ENCODE measurements around the gene TBC1D32.
"Not testable (repeated sequence)": the region's sequence is repeated elsewhere in the genome, so short reads cannot be mapped to it uniquely, and the experiment has no call there.

TBC1D32 gene

DNA sequence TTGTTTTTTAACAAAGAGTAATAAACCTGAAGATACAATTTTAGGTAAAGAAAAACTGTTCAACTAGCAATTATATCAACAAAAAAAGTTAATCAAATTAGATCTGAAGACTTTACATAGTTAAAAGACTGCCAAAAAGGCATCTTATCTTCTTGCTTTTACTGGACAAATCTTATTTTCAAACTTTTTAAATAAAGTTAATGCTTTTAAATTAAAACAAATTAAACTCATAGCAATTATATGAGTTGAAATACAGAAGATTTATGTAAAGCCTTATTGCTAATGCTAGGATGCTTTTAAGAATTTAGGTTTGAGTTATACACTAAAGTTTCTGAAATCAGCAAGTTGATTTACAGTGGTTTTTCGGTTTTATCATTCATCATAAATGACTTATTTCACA lies 227.3 kb downstream of the TBC1D32 start:
- DNase-seq = no peak

DNA sequence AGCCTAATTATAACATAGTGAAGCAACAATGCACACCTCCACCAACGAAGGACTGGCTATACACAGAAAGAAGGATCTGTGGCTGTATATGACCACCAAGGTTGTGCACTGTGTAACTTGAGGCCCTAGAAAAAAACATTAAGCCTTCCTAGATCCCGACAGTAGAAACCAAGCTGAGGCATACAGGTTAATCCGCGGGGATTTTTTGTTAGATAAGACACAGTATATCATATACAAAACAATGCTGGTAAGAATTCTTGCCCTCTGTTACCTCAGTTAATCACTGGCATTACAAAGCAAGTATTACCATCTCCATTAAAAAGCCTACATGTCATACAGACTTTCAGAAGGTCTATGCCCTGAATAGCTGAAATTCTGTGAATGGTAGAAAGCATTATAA lies 228.8 kb downstream of the TBC1D32 start:
- no peak for DNase-seq

DNA sequence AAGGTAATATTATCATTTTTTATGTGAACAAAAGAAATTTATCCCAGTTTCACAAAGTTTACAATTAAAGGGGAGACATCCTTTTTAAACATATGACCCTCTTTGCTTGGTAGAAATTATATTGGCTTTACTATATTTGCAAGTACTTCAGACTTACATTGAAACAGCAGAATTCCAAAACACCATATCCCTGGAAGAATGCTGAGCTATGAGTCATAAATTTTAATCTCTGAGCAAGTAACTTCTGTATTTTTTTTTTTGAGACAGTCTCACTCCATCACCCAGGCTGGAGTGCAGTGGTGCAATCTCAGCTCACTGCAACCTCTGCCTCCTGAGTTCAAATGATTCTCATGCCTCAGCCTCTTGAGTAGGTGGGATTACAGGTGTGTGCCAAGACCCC lies 240.4 kb downstream of the TBC1D32 start:
- DNase-seq = no peak

DNA sequence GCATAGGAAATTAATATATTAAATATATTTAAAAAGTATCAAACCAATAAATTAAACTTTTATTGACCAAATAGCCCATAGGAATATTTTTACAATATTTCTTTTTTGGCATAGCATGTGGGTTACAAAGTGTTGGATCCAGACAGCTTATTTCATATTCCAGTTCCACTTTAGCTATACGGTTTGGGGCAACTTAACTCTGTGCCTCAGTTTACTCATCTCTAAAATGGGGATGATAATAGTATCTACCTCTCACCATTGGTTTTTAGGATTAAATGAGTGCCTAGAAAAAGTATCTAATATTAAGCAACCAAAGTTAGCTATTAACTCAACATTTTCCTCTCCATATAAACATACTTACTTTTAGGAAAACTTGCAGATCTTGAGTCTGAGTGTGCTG lies 243.8 kb downstream of the TBC1D32 start:
- no peak for DNase-seq

DNA sequence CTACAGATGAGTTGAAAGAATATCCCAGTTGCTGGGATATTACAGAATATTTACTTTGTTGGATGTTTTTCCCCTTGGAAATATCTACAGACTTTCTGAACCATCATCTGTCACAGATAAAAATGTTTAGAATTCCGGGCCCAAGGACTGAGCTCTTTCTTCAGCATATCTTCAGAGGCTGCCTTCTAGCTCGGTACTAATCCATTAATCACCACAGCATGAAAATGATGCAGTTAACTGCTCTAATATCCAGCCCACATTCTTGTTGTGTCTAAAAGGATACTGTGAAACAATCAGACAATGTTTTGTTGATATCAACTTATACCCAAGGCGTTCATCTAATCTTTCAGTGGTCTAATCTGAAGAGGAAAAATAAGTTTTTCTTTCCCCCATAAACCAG lies 247.4 kb downstream of the TBC1D32 start:
- no peak for DNase-seq

DNA sequence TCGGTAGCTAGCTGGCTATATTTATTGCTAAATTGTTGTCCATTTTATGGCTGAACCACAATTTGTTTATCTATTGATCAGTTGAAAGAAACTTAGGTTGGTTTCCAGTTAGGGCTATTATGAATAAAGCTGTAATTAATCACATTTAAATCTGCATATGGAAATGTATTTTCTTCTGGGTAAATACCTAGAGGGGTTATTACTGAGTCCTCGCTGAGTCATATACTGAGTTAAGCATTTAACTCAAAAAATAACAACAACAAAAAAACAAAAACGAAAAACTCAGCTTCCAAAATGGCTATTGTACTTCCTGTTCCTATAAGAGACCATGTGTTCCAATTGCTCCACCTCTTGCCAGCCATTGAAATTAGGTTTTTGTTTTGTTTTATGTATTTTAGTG lies 258.2 kb downstream of the TBC1D32 start:
- no peak for DNase-seq

DNA sequence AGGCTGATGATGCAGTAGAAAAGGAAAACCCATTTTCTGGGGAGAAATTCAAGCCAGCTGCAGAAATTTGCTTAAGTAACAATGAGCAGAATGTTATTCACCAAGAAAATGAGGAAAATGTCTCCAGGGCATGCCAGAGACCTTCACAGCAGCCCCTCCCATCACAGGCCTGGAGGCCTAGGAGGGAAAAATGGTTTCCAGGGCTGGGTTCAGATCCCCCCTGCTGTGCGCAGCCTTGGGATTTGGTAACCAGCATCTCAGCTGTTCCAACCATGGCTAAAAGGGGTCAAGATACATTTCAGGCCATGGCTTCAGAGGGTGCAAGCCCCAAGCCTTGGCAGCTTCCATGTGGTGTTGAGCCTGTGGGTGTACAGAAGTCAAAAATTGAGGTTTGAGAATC lies 265.5 kb downstream of the TBC1D32 start:
- not testable (repeated sequence) for DNase-seq

DNA sequence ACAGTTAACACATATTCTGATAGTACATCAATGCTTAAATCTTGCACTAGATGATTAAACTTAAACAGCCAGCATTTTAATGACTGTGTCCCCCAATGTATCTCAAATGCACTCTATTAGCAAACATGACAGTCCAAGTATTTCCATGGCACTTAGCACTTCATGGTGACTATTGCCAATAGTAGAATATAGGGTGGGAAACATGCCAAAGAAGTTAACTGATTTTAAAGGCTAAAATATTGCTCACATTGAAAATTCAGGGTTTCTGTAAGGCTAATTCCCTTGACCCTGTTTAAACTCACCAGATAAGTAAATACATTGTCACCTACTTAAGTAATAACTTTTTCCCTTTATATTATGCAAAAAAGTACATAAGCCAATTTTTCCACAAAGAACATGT lies 266.9 kb downstream of the TBC1D32 start:
- no peak for DNase-seq

DNA sequence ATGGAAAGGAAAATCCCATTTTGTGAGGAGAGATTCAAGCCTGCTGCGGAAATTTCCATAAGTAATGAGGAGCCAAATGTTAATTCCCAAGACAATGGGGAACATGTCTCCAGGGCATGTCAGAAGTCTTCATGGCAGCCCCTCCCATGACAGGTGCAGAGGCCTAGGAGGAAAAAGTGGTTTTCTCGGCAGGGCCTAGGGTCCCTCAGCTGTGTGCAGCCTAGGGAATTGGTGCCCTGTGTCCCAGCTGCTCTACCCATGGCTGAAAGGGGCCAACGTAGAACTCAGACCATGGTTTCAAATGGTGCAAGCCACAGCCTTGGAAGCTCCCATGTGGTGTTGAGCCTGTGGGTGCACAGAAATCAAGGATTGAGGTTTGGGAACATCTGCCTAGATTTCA lies 269.9 kb downstream of the TBC1D32 start:
- no peak for DNase-seq

DNA sequence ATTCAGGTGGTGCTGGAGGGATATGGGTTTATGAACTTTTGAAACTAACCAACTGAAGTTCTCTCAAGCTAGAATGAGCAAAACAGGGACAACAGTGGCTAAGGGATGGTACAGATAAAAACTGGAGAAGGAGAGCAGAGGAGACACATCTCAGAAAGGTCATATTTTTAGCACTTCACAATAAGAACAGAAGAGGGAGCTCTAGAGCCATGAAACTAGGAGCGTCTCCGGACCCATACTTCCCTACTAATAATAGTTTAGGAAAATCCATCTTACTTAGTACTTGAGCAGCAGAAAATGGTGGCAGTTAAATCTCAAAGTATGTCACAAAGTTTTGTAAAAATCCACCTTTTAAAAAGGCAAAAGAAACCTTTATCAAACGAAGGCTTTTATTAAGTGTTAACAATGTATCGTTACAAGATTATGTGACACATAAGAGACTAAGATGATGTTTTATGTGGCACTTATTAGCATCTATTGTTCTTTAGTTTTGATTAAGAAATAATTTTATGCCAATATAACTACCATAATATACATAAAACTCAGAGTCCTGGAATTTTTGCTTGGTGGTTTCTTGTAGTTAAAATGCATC lies 278.6 kb downstream of the TBC1D32 start:
- DNase-seq = no peak

DNA sequence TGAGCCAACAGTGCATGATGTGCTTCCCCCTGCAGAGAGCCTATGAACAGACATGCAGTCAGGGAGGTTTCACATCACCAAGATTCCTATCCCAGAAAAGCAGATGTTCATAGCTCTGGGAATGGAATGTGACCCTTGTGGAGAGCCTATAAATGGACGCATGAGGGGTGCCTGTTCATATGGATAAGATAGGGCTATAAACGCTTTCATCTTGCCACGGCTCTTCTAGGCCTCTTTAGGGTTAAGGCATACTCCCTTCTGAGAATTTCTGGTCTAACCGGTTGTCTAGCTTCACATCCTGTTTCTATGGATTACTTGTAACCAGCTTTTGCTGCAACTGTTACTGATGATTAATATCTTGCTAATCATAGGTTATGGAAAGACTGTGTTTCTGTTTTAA lies 285.7 kb downstream of the TBC1D32 start:
- DNase-seq = not testable (repeated sequence)

DNA sequence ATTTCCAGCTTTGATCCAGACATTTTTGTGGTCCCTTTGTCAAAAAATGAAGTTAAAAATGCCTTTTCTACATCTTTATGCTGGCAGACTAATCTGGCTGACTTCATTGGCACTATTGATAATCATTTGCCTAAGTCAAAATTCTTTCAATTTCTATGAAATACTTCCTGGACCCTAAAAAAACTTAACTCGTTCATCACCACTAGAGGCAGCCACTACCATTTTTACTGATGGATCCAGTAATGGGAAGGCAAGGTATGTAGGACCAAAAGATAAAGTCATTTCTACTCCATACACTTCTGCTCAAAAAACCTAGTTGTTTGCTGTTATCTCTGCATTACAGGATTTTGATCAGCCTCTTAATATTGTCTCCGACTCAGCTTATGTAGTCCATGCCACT lies 289.4 kb downstream of the TBC1D32 start:
- not testable (repeated sequence) for DNase-seq

DNA sequence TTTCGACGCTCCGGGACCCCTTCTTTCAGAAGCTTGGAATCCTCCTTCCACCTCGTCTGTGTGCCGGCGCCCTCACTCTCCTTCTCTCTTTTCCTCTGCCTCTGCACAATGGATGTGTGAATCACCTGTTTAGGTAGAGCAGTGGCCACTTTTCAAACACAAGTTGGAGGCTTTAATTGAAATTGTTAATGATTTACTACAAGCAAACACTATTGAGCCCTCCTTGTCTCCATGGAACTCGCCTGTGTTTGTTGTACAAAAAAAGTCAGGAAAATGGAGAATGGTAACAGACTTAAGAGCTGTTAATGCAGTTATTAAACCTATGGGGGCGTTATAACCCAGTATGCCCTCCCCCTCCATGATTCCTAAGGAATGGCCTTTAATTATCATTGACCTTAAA lies 290.6 kb downstream of the TBC1D32 start:
- not testable (repeated sequence) for DNase-seq

DNA sequence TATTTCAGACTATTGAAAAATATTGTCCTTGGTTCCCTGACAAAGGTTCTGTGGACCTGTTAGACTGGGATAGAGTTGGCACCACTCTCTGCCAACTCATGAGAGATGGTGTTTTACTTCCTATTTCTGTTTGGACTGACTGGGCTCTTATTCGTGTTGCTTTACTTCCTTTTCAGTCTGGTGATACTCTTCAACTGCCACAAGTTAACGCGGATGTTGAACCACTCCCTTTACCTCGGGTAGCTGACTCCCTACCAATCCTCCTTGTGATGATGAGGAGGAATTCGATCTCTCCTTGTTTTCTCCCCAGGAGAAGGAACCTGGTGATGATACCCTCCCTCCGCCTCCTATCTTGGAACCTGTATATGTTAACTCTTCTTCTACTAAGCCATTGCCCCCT lies 291.1 kb downstream of the TBC1D32 start:
- not testable (repeated sequence) for DNase-seq

DNA sequence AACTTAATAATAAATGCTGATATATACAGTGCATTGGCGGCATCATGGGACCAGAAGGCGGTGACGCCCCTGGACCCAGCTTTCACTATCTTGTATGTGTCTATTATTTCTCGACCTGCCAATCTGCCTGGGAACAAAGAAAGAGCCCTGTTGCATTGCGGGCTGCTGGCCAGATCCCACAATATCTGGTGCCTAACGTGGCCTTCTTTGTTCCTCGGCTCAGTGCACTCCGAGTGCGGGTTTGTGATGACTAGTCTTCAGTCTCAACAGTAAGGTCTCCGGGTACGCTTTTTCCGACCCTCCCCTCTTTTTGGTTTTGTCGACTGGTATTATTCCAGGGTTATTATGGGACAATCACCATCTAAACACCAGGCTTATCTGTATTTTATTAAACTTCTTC lies 291.5 kb downstream of the TBC1D32 start:
- no peak for DNase-seq

DNA sequence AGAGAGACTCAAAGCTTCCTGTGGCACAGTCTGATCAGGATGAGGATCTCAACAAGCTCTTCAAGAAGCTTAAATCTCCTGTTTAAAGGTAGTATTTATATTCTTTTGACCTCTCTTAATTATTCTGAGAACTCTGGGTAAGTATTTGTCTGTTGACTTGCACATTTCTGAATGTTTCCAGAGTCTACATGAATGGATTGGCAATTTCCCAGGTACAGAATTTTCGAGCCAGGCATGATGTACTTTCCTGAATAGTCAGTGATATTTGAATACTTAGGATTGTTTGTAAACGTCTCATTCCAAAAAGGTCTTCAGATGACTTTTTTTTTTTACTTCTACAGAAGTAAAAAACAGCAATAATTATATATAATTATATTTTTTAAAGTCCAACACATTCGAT lies 293.4 kb downstream of the TBC1D32 start:
- DNase-seq = no peak

DNA sequence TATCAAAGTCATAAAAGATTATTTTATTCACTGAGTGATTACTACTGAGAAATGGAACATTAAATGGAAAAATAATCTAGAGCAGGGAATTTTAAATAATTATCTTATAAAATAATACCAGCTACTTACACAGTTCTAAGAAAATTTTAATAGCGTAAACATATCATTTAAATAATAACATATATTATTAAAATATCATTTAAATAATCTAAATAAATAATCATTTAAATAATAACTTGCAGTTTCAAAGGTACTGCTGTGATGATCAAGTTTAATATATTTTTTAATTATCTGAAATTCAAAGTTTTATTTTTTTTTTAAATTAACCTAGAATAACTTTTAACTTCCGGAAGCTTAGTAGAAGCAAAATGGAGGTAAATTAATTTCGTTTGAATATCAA lies 301.2 kb downstream of the TBC1D32 start:
- no peak for DNase-seq

DNA sequence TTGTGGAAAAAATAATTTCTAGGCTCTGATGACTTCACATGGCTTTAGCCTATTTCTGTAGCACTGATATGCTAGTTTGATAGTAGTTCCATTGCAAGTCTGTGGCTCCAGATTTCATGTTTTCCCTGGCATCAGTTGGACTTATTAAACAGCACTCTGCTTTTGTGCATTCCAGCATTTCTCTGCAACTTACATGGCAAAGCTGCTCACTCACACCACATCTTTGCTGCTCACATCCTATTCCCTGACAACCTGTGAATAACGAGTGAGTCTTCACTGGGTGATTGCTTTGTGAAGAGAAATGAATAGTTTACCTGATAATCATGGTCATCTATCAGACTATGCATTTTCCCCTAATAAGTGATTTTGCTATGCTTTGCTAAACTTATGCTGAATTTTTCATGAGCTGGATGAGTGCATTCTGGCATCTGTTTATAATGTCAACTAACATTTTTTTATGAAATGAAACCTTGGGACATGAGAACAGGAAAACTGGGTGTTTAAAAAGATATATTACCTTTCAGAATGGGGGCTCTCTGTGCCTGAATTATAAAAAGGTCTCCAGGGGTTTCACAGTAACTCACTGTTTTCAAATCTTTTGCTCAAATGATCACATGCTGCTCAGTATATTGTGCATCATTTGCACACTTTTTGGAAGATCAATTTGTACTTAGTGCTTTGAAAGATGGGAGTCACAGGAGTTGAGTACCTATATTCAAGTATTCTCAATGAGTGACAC lies 301.8 kb downstream of the TBC1D32 start:
- DNase-seq = no peak

All from stimulated activated CD4-positive, alpha-beta T cell treated with anti-CD3 and anti-CD28 coated beads, Interleukin-2, amount 100 ng/mL, for 24 hours (primary cell).